H1 (cell line): Measurements from ENCODE around the gene CIRBP. TPM values are rescaled to one million over a fixed set of nuclear protein-coding genes. Genes with fewer than 3 reads are reported as not detected.

Experiments
- CREB1 ChIP-seq: IDR thresholded peaks from 2 replicates; pipeline ENCODE4 v1.6.1; 2012; ENCODE audit warnings: inconsistent platforms
- POLR2A ChIP-seq, 2 experiments: IDR thresholded peaks; 1 replicate in 1 of 2; 2 replicates in 1 of 2; pipeline ENCODE4 v1.6.1; 2011; ENCODE audit warnings: low read depth in 2 of 2, low read length in 2 of 2, mild to moderate bottlenecking in 2 of 2; ENCODE audit errors: control extremely low read depth in 1 of 2
- TCF12 ChIP-seq: IDR thresholded peaks from 2 replicates; pipeline ENCODE4 v1.6.1; 2011; ENCODE audit warnings: low read depth, mild to moderate bottlenecking, low read length
- YY1 ChIP-seq: IDR thresholded peaks from 2 replicates; pipeline ENCODE4 v1.6.1; 2011; ENCODE audit warnings: low read depth, mild to moderate bottlenecking, low read length
- ZNF274 ChIP-seq: IDR thresholded peaks from 2 replicates; pipeline ENCODE4 v1.7.0; 2012; ENCODE audit warnings: low read length, borderline replicate concordance; ENCODE audit errors: extremely low read depth
- polyA plus RNA-seq, 7 experiments: library from polyadenylated mRNA; depleted of rRNA in 3 of 7; stranded (reverse) in 5 of 7; unstranded in 2 of 7; fragments of >200 nt in 5 of 7; fragments of 200-250 nt in 2 of 7; gene quantifications; 1 replicate in 5 of 7; 2 replicates in 1 of 7; 4 replicates in 1 of 7; pipeline versions ENCODE4 v1.2.1 to v1.2.3, GENCODE V29; 2011 to 2013; ENCODE audit warnings: missing spikeins in 2 of 7, mixed read lengths in 2 of 7
- total RNA-seq: library from RNA; stranded (reverse); fragmentation: NEBNext Ultra II Directional; extraction: Animal tissue kit (Norgen Biotek cat#: 25700); gene quantifications from 2 replicates; pipeline ENCODE4 v1.2.1, GENCODE V29; 2021

Gene CIRBP
- total and polyA plus RNA-seq, 2 of the 8 experiments (the other 6 are each of a cell fraction or from before 2014, with no cell fraction given) = 175 to 199 TPM

- TF ChIP-seq YY1 (no peak), CREB1 (peak; percentile 59; the same call in 1 of the 2 replicates), TCF12 (peak; percentile 83; the same call in 1 of the 2 replicates), POLR2A (IDR thresholded peaks at IDR 0.05; ENCODE audit: control extremely low read depth in 1 of 2, low read depth in 2 of 2, low read length in 2 of 2) (0 out of 3 replicates have a peak, but pooled peaks of 1 of the 2 experiments have one; percentile 1), ZNF274 (no peak)
Measured at GRCh38 chr19:1266129-1266915, 2.8 kb upstream of the CIRBP start (continued).
